GM19043 (cell line): Measurements from ENCODE around the gene TENM3.

Source experiments
- ATAC-seq: cut with Tn5 transposase; IDR thresholded peaks from one replicate; pipeline ENCODE4 v1.9.1; 2021; ENCODE audit warnings: low read depth; ENCODE audit not compliant: unreplicated experiment

TENM3 gene

DNA sequence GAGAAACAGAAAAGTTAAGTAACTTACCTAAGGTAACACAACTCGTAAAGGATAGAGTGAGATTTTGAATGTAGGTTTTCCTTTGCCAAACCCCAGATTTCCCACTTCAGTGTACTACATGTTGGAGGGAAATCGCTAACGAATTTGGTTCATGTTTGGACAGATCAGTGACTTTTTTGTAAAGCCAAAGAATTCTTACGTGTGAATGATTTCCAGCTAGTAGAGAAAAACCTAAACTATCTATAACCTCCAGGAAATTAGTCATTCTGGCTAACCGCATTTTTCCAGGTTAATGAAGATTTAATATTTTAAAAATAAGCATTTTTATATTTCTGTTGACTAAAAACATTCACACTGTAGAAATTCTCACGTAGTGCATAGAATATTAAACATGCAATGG lies 7.2 kb downstream of the TENM3 start:
- no peak for ATAC-seq

DNA sequence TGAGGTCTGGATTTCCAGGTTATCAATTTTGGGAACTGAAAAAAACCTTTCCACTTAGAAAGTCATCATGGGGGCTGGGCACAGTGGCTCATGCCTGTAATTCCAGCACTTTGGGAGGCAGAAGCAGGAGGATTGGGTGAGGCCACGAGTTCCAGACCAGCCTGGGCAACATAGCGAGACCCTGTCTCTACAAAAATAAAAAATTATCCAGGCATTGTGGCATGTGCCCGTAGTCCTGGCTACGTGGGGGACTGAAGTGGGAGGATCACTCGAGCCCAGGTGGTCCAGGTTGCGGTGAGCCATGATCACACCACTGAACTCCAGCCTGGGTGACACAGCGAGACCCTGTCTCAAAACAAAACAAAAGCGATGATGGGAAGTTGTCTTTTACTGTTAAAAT lies 7.9 kb downstream of the TENM3 start:
- no peak for ATAC-seq

DNA sequence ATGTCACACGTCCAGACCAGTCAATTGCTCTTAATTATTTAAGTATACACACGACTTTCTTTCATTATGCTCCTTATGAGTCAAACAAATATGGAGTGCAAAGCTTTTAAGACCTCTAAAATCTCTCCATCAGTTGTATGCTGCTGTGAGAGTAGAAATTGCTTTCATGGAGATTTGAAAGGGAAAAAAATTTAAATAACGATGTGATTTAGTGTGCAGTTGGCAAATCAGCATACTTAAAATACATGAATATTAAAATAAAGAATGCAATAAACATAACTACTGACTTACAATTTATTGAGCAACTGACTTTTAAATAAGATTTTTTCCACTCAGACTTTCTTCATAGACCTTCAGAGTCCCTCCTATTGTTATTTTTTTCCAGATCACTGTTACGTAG lies 9.0 kb downstream of the TENM3 start:
- no peak for ATAC-seq

DNA sequence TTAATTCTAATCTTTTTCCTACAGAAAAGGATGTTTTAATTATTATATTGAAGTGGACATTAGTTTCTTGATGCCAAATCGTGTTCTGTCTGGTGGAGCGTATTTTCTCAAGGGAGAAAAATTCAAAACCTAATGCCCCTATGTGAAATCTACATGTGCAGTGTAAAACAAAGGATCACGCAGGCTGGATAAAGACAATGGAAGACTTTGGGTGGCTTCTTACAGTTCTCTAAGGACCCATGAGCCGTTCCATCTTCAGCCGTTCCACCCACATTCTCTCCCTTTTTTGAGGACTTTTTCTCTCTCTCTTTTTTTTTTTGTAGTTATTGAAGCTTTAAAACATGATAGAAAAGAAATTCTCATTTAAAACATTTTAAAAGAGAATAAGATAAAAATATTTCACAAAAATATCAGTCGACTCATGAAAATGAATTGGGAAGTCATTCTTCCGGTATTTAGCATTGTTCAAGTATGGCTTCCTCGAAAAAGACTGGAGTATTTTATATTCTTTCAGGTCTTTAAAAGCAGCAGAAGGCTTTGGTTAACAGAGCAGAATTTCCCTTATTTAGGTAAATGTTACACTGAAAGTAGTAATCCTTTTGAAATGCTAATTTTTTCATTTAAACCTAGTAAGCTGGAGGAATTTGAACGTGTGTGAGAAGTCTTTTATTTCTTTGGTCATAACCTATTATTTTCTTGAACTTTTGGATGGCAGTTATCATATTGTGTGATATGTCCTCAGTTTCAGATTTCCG lies 11.0 kb downstream of the TENM3 start:
- no peak for ATAC-seq

DNA sequence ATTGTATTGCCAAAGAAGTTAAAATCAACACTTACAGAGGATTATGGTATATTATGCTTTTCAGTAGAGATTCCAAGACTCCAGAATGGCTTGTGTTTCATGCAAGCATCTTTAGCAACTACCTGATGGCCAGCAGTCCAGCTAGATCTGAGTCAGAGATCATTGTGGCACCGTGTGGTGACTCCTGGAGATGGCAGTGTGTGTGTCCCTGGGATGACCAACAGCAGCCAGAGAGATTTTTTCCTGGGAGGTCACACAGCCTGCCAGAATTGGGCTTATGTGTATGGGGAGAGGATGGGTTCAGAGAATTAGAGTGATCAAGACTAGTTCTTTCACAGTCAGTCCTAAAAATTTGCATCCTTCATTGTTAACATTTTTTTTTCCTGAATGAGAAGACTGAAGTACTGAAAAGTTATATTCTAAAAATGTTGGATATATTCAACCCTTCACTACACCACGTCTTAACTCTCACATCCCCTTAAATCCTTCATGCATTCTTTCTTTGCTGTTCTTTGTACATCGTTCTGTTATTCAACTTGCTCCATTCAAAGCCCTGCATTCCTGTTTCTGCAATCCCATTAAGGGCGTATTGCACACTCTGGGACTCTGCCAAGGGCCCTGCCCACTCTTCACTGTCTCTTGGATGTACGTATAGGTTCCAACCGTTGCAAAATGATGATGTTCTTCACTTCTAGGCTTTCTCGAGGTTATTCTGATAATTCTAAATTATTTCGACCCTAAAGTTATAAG lies 12.4 kb downstream of the TENM3 start:
- ATAC-seq = no peak

DNA sequence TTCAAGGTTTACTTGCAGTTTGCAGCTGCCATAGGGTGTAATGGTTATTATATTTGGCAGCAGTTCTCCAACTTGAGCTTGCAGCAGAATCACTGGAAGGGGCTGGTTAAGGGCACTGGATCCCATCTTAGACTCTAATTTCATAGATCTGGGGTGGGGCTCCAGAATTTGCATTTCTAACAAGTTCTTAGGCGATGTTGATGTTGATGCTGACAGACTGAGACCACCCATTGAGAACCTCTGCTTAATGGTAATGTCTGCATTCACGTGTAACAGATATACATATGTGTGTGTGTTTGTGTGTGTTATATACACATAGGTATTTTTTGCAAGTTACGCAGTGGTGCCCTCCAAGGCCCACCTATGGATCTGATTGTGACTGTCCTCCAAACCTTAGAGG lies 13.8 kb downstream of the TENM3 start:
- no peak for ATAC-seq

DNA sequence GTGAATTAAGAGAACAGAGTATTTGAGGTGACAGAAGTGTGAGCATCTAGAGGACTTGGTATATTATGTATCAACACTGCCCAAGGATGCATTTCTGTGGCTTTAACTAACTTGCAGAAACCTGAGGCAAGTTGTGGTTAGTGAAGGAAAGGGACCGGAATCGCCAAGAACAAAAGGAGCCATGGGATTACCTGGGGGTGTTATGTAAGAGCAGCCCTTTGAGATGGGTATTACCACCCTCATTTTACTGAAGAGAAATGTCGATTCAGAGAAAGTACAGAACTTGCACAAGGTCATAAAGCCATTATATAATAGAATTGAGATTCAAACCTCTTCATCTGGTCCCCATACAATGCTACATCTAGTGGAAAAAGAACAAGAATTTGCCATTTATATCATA lies 14.3 kb downstream of the TENM3 start:
- no peak for ATAC-seq

DNA sequence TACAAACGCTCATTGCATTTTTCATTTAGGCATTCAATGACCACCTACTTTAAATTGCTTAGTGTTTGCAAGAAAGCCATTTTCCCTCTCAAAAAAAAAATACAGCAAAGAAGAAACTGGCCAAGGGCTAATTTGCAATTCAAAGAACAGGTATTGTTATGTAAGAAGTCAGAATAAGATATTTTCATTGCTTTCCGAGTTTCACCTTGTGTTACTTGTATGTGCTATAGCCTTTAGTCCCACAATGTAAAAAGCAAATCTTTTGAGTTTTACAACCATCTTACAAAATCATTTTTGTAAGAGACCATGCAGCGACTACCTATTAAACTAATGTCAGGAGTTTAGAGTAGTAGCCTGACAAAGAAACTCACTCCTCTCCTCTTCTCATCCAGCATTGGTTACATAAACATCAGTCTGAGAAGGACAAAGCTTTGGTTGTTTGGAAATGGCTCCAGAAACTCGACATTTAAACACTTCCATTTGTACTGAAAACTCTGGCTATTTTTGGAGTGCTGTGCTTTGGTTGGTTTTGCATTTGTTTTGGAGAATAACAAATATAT lies 15.3 kb downstream of the TENM3 start:
- no peak for ATAC-seq

DNA sequence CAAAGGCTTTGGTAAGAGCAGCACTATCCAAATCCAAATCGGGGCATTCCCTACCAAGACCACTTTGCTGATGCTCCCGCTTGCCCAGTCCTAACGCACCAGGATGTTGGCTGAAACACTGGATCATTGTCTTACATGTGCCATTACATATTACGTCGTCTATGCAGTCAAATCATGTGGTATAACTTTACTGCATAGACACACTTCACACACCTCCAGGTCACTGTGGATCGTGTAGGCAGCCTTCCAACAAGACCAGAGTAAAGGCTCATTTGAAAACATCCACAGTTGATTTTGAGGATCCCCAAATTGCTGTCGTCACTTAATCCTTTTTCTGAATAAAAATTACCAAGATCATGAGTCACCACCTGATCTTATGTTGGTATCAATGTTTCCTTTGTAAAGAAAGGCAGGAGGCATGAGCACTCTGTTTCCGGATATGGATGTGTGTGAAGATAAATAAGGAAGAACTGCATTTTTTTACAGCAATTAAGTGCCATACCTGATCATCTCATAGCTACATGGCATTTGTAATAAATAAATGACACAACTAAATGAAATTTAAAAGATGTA lies 18.5 kb downstream of the TENM3 start:
- ATAC-seq = no peak

DNA sequence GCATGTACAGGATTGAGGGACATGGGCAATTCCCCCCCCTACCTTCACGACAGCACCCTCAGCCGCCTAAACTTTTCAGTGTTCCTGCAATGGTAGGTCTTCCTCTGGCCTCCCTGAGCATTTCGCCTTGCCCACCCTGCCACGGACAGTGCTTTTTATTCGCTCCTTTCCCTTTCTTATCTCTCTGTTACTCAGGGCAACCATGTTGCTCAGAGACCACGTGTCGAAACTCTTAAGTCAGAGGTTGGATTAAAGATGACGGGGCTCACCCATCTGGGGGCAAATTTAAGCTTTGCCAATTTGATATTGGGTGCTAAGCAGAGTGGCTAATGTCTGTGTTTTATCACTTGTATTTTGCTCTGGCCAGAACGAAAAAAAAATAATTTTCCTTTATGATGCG lies 20.4 kb downstream of the TENM3 start:
- ATAC-seq = no peak

DNA sequence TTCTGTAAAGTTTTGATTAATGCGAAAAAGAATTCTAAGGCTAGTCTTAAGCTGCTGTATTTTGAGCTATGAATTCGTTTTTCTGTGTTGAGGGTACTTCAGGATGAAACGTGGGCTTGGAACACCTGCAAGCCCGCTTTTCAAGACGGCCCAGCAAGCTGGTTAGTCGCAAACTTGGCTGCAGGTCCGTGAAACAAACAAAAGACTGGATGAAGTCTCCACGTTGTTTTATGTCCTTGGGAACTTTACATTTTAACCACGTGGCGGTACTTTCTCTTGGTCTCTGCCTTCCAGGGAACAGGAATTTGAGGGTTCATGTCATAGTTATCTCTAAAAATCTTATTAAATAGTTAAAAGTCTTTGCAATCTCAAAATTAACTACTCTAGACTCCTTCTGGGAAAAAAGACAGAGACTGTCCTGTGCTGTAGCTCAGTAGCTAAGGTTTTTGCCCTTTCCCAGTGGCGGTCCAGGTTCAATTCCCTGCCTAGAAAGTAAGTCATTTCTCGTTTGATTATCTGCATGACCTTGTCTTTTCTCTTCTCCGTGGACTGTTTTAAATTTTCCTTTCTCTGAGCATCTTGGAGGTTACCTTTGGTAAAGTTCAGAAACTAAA lies 21.0 kb downstream of the TENM3 start:
- no peak for ATAC-seq

DNA sequence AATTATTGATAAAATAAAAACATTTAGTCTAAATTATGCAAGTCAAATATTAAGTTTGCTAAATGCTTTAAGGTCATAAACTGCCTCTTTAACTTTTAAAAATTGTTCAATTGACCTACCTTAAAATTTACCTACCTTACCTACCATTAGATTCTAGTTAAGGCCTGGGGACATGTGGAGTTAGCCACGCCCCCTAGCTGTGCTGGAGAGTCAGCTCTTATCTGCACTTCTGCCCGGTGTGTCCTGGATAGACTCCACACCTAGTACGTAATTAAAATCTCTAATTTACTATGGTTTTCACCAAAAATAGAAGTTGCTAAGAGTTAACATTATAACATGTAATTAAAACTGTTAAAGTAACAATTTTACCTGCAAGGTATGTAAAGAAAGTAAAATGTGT lies 22.7 kb downstream of the TENM3 start:
- no peak for ATAC-seq

DNA sequence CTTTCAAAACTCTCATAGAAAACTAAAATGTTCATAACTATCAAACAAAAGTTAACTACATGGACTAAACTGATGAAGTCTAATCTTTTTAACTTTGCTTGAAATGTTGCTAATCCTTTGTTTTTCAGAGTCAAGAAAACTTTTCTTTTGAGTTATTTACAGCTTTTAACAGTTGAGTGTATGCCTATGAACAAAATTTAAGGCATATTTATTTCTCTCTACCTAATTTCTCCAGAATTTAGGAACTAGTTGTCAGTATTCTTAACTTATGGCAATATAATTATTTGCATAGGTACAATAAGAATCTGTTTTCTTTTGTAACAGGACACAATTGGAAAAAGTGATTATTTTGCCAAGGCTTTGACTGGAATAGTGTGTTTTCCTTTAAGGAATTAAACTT lies 23.8 kb downstream of the TENM3 start:
- ATAC-seq = no peak

DNA sequence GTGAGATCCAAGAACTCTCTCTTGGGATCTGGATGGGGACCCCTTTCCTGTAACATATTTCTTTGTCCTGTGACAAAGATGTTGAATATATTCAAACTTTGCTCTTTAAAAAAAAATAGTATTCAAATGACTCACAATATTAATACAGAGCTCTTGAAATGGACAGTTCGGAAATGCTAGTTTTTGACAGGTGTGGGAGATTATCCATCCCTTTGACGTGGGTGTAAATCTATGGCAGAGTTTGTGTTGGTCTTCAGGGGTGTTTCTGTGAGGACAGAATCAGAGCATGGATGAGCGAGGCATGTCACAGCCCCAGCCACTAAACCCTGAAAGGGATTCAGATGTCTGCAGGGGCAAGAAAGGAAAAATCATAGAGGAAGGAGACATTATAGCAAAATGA lies 25.8 kb downstream of the TENM3 start:
- ATAC-seq = no peak

DNA sequence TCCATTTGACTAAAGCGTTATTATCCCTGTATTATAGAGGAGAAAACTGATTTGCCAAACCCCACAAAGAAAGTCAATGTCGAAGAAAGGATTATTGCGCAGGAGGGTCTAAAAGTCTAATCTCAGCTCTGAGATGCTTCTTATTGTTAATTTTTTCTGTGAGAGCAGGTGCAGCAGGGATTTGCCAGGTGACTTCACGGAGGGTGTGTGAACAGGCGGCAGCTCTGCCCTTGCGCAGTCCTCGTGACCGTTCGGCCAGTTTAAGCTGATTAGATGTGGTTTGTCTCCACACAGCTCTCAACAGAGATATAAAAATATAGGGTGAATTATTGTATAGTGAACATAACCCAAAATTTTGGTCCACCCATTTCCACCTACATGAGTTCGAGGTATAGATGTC lies 28.5 kb downstream of the TENM3 start:
- ATAC-seq = no peak

DNA sequence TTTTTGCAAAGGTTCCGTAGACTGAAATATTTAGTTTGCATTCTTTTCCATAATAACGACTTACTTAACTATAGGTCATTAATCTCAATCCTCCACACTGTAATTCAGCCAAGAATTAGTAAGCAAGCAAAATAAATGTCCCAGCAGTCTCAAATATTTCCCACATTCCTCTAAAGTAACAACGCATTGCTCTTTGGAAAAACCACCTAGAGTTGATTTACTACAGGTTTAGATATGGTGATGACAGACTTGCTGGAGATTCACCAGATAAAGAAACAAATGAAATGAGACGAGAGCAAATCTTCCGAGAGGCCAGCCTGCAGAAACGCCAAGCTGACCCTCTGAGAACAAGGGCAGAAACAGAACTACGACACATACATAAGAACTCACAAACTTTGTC lies 28.9 kb downstream of the TENM3 start:
- ATAC-seq = no peak

DNA sequence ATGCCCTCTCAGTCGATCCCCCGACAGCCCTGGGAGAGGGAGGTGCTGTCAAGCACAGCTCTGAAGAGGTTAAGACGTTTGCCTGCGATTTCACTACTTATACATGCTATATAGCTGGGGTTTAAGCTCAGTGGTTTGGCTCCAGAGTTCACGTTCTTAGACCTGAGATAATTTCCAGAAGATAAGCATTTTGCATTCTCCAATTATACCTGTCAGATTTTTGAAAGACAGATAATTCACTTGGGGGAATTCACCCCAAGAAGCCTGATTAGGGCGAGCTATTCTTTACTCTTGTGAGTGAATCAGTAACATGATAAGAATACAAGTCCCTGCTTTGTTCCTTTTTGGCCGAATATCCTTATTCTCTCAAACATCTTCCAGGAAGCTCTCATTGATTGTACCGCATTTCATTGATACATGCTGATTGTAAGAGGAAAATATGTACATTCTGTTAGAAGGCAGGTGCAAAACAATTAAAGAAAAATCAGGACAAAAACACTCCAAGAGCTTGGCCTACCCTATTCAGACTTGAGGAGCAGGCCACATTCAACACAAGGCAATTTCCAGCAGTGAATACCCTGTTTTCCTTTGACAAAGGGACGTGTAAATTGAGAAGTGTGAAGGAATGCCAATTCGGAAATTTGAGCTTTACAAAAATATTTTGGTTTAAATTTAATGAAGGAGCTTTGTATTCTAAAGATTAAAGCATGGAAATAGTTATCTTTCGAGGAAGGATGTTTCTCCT lies 30.2 kb downstream of the TENM3 start:
- no peak for ATAC-seq

DNA sequence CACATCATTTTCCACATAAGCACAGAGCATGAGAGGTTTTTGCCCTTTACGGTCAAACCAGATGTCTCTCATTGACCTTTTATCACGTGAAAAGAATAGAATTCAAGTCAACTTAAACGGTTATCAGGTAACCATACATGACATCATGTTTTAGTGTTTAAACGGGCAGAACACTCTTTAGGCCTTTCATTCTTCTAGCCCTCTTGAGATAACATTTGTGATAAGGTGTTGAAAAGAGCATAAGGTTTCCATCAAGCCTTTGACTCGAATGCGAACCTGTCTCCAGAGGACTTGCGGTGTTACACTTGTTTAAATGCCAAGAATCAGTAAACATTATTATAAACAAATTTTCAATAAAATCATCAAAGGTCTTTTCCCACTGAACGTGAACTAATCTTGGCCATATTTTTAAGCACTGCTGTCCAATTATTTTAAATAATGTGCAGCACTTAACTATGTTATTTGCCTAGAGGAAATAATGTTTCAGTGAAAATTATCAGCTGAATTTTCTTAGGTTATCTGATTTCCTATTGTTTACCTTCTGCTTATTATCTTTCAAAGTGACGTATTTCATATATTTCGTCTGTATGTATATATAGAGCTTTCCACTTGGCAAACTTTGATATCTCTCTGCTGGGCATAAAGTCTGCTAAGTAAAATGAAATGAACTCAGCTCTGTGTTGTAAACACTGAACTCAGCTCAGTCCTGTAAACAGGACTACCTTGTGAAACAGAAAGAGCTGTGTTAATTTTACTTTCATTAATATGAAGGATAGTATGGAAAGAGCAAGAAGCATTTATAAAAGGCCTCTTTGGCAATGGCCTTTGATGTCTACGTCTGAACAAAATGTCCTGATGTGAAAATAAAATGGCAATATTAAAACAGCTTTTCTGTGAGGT lies 33.3 kb downstream of the TENM3 start:
- no peak for ATAC-seq

DNA sequence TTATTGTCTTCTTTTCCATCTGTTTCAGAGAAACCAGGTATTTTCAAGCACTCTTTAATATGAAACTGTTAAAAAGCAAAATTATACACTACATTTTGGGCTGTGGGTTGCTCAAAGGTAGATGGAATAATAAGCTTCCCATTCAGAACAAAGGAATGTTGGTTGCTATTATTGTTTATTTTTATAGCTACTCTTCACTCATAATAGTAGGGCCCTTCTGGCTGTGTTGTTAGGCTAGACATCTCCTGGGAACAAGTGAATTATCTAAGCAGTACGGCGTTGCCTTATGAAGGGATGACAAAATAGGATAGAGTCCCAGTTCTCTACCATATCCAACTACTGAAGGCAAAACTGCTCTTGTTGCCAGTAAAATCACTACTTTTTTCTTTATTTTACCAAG lies 34.2 kb downstream of the TENM3 start:
- ATAC-seq = no peak

DNA sequence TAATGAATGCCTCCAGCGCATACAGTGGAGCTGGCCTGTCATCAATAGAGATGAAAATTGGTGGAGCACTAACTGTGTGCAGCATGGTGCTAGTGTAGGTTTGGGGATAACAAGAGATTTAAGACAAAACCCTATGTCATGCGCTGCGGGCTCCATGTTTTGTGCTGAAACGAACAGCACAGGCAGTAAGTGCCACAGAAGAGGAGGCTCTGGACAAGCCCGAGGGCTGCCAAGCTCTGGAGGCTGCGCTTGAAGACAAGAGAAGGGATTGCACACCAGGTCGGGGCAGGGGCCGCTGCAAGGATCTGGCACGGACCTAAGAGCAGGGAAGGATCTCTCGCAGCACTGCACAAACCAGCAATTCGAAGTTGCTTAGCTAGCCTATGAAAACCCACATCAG lies 35.5 kb downstream of the TENM3 start:
- ATAC-seq = no peak
